Inferior parietal cortex (tissue), 1 donor: Measurements from ENCODE around the gene SIMC1.
"Not testable (repeated sequence)": the region's sequence is repeated elsewhere in the genome, so short reads cannot be mapped to it uniquely, and the experiment has no call there.

Source experiments
- DNase-seq: peaks from one replicate; pipeline ENCODE4 v3.0.0-alpha.2; 2016; ENCODE audit errors: extremely low spot score

SIMC1 gene

GRCh38 chr5:176237971-176238644 lies at the start of gene SIMC1:
TSS of gene SIMC1 (plus strand) at chr5:176238424. CDS start at chr5:176238509, 85 bp downstream.
- DNase-seq = not testable (repeated sequence)

DNA sequence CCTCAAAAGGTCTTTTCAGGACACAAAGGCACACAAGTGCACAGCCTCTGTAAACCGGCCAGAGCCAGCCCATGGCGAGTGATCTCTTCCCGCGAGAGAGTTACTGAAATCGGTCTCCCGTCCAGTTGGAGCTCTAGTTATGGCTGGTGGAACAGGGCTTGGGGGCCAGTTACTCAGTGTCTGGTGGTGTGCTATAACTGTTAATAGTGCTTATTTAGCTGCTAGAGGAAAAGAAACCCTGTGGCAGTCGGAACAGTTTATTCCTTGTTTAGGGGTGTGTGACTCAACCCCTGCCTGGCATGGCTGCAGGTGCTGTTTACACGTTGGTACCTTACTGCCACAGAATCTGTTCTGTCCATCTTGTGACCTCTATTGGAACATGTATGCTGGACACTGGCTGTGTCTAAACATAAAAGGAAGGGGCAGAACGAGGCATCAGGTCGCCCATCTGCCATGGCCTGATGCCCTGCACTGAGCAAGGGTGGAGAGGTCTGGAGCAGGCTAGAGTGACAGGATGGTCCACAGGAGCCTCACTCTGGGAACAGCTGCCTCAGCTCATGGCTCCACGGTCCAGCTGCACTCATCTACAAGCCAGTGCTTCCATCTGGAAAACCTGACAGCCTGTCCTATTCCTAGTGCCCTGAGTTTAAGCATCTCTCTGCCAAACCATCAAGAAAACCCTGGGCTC lies 49.6 kb upstream of the SIMC1 start:
- no peak for DNase-seq

DNA sequence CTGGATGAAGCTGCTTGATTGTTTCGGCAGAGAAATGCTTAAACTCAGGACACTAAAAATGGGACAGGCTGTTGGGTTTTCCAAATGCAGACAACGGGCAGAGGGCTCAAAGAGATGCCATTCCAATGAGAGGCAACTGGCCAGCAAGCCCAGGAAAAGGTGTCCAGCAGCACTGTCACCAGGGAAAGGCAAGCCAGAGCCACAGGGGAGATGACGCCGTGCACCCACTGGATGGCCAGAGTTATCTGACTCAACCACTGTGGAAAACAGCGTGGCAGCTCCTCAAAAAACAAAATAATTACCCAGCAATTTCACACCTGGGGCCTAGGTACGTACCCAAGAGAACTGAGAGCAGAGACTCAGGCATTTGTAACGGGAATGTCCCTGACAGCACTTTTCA lies 48.4 kb upstream of the SIMC1 start:
- DNase-seq = no peak

- no peak for DNase-seq
Observed at GRCh38 chr5:176190886-176191755, 47.1 kb upstream of the SIMC1 start.

DNA sequence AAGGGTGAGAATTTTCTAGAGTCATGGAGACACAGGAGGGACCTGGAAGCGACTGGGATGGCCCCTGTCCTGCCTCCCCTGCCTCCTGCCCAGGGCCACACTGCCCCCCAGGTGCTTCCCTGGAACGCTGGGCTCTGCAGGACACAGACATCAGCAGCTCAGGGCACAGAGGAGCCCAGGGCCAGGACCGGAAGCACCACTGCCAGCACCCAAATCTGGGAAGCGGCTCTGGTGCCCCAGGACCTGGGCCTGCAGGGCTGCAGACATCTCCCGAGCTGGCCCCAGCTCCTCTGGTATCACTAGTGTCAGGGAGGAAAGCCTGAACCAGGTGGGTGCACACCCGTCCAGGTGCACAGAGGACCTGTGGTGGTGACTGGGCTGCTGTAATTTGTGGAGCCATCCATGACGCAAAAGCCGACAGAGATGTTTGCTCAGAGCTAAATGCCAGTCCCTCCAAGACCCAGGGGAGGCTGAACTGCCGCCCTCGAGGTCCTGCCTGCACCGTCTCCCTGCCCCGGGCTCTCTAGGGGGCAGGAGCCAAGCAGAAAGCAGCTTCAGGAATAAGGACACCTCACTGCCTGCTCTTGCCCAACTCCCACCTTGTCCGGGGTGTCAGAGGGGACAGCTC lies 46.0 kb upstream of the SIMC1 start:
- no peak for DNase-seq

DNA sequence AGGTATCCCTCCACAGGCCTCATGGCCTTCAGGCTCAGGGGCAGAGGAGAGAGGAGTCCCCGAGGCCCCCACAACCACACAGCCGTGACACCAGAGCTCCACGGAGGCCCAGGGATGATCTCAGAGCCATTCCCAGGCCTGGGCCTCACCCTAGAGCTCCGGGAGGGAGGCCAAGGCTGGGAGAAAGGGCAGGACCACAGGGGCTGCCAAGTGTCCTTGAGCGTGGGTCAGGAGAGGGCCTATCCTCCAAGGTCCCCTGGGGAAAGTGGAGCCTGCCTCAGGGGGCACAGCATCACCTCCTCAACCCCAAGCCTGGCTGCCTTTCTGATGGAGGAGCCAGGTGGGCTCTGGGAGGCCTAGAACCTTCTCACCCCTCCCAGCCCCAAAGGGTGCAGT lies 45.5 kb upstream of the SIMC1 start:
- not testable (repeated sequence) for DNase-seq

GRCh38 chr5:176193636-176194035 lies 44.6 kb upstream of the SIMC1 start:
- not testable (repeated sequence) for DNase-seq

DNA sequence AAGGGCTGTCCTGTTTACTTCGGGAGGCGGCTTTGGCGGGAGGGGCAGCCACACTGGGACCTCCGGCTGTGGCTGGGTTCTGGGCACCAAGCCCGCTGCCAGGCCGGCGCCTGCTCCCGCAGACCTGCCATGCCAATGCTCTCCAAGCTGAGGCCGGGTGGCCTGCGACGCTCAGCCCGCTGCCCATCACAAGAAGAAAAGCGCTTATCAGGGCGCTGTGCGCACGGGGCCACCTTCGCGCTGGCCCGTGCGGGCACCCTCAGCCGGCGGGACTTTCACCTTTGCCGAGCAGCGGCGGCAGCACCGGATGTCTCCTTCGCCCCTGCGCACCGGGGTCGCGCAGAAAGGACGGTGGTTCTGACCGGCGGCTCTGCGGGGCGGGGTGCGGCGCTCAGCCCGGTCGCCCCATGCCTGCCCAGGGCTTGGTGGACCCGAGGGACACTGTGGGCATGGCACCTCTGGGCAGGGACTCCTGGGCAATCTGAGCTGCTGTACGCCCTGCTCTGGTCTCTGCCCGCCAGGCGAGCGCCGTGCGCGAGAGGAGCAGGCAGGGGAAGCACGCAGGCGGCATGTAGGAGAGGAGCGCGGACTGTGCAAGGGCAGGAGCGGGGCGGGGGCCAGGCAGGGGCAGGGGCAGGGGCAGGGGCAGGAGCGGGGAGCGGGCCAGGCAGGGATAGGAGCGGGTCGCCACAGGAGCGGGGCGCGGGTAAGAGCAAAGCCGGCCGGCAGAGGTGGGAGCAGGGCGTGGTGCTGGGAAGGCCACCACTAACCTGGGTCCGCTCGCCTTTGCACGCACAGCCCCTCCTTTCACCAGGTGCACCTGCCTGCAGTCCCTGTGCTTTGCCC lies 43.8 kb upstream of the SIMC1 start:
- DNase-seq = not testable (repeated sequence)

DNA sequence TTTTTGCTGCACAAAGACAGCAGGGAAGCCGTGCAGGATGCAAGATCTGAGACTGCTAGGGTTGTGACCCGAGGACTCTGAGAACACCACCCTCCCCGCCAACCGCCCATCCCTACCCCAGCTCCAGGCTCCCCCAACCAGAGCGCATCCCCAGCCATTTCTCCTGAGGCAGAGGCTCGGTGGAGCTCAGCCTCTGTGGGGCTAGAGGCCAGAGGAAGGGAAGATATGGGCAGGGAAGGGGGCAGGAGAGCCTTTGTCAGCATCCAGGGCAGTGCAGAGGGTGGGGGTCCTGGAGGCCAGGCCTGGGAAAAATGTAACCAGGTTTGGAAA lies 43.2 kb upstream of the SIMC1 start:
- DNase-seq = not testable (repeated sequence)

GRCh38 chr5:176195487-176196207 lies 42.6 kb upstream of the SIMC1 start:
- DNase-seq = not testable (repeated sequence)

DNA sequence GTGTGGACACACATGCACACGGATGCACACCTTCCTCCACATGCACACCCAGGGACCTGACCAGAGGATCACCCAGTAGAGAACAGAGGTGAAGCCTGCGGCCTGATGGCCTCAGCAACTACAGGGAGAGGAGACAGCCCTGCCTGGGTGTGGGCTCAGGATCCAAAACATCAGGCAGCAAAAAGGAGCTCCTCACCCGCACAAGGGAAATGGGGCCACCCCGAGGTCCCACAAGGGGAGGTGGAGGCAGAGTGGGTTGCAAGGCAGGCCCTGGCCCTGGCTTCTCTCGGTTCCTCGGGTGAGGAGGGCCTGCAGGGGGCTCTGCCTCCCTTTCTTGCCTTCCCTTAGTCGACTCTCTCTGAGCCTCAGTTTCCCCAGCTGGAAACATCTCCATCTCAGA lies 41.4 kb upstream of the SIMC1 start:
- DNase-seq = not testable (repeated sequence)

GRCh38 chr5:176197234-176197858 lies 40.9 kb upstream of the SIMC1 start:
- not testable (repeated sequence) for DNase-seq

GRCh38 chr5:176198299-176198698 lies 39.9 kb upstream of the SIMC1 start:
- not testable (repeated sequence) for DNase-seq

DNA sequence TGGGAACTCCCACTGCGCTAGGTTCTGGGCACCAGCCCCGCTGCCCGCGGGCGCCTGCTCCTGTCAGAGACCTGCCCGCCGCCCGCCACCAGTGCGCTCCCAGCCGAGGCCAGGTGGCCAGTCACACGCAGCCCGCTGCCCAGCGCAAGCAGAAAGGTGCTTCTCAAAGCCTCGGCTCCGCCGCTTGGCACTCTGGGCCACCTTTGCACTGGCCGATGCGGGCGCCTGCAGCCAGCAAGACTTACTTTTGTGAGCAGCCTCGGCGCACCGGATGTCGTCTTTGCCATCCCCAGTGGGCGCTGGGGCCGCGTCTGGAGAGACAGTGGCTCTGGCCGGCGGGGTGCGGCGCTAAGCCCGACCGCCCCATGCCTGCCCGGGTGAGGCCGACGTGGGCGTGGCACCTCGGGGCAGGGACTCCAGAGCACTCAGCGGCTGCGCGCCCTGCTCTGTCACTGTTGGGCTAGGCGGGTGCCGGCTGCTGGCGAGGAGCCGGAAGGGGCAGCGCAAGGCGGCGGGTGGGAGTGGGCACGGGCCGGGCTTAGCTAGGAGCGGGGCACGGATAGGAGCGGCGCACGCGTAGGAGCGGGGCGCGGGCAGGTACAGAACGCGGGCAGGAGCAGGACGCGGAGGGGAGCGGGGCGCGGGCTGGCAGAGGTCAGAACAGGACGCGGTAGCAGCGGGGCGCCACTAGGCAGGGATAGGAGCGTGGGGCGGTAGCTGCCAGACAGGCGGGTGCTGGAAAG lies 39.1 kb upstream of the SIMC1 start:
- DNase-seq = not testable (repeated sequence)

DNA sequence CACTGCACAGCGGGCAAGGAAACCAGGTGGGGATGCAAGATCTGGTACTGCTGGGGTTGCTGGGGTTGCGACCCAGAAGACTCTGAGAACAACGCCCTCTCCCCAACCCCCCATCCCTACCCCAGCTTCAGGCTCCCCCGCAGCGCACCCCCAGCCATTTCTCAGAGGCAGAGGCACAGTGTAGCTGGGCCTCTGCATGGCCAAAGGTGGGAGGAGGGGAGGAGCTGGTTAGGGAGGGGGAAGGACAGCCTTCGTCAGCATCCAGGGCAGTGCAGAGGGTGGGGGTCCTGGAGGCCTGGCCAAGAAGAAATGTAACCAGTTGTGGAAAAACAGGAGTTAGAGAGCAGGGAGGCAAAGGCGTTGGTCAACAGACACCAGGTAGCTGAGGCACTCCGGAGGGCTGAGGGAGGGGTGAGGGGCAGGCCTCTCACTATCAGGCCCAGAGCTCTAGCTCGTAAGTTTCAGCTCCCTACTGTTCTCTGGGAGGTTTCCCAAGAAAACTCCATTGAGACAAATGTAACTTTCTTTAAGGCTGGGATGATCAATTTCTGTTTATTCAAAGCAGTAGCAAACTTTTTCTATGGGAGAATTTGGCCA lies 38.3 kb upstream of the SIMC1 start:
- not testable (repeated sequence) for DNase-seq

GRCh38 chr5:176201811-176202210 lies 36.4 kb upstream of the SIMC1 start:
- DNase-seq = no peak

DNA sequence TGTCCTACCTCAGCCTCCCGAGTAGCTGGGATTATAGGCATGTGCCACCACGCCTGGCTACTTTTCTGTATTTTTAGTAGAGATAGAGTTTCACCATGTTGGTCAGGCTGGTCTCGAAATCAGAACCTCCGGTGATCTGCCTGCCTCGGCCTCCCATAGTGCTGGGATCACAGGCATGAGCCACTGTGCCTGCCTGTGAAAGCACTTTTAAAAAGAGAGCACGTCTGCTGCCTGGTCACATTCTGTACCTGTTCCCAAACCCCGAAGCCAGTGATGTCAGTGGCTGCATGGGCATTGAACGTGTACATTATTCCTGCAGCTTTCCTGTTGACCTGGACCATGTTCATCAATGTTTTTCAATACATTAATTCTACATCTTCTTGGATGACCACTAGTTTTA lies 35.1 kb upstream of the SIMC1 start:
- DNase-seq = no peak

DNA sequence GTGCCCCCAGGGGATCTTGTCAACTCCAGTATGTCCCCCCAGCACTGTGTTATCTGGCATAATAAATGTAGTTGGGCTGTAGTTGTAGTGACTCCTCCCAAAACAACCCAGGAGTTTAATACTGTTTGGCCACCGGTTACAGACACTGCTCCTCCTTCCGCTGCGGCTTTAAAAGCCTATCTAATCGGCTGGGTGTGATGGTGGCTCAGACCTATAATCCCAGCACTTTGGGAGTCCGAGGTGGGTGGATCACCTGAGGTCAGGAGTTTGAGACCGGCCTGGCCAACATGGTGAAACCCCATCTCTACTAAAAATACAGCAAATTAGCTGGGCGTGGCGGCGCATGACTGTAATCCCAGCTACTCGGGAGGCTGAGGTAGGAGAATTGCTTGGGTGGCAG lies 34.7 kb upstream of the SIMC1 start:
- DNase-seq = not testable (repeated sequence)
